A673 (cell line): ENCODE data around the gene COL4A2.

Experiments
- EZH2 ChIP-seq: fragments of 200-600 bp; sonication (generic); IDR thresholded peaks from 2 replicates; pipeline ENCODE4 v1.6.1; 2017; ENCODE audit warnings: borderline replicate concordance, low read depth, mild to moderate bottlenecking, mixed read lengths, antibody characterized with exemption, low read length; ENCODE audit not compliant: poor library complexity, severe bottlenecking
- TF ChIP-seq, protein P1 (sequence below): fragments of 300-800, 200-600 bp; sonication (generic); conservative IDR thresholded peaks from 2 replicates; pipeline ENCODE4 v1.5.1; 2017; ENCODE audit warnings: low read depth, mild to moderate bottlenecking, antibody characterized with exemption, low read length, moderate library complexity, mixed read lengths

DNA sequence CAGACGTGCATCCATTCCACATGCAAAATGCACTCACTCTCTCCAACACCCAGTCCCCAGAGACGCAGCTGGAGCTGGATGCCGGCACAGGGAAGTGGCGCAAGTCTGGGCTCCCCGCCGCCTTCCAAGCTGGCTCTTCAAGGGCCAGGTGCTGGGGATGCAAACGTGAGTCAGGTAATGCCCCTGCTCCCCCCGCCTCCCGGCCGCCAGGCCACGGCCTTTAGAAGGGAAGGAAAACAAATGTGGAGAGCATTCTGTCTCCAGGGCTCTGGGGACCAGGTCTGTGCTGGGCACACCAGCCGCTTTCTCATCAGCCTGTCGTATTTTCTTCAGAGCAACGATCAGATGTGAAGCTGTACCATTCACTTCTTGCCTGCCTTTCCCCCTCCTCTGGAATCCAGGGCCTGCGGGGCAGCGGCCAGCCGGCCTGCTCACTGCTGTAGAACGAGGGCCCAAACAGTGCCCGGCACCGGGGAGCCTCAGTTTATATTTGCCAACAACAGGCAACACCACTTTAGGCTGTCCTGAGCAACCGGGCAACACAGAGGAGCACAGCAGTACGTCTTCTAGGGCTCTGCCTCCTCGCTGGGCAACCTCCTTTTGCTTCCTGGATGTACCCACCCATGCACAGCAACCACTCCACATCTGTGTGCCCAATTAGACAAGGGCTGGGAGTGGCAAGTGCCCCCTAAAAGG, 250.7 kb downstream of the COL4A2 start:
- TF ChIP-seq, protein P1, sequence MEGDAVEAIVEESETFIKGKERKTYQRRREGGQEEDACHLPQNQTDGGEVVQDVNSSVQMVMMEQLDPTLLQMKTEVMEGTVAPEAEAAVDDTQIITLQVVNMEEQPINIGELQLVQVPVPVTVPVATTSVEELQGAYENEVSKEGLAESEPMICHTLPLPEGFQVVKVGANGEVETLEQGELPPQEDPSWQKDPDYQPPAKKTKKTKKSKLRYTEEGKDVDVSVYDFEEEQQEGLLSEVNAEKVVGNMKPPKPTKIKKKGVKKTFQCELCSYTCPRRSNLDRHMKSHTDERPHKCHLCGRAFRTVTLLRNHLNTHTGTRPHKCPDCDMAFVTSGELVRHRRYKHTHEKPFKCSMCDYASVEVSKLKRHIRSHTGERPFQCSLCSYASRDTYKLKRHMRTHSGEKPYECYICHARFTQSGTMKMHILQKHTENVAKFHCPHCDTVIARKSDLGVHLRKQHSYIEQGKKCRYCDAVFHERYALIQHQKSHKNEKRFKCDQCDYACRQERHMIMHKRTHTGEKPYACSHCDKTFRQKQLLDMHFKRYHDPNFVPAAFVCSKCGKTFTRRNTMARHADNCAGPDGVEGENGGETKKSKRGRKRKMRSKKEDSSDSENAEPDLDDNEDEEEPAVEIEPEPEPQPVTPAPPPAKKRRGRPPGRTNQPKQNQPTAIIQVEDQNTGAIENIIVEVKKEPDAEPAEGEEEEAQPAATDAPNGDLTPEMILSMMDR, result no peak
- no peak for TF ChIP-seq EZH2
